Measurements from ENCODE around the gene TRABD2B.

DNA sequence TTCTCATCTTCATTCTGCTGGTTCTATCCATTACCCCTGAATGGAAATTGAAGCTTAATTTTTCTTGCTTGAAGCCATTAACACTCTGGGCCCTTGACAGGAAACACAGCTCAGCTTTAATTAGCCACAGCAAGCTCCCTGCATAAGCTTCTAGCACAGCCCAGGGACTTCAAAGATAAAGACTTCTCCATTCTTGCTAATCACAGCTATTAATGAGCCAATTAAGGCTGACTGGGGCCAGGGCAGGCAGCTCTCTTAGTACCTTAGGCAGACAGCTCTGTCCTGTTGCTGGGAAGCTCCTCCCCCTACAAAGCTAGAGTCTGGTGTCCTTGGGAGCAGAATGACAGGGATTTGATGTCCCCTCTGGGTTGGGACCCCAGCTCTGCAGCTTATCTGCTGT, 27.9 kb upstream of the TRABD2B start:
- TF ChIP-seq, protein P1, sequence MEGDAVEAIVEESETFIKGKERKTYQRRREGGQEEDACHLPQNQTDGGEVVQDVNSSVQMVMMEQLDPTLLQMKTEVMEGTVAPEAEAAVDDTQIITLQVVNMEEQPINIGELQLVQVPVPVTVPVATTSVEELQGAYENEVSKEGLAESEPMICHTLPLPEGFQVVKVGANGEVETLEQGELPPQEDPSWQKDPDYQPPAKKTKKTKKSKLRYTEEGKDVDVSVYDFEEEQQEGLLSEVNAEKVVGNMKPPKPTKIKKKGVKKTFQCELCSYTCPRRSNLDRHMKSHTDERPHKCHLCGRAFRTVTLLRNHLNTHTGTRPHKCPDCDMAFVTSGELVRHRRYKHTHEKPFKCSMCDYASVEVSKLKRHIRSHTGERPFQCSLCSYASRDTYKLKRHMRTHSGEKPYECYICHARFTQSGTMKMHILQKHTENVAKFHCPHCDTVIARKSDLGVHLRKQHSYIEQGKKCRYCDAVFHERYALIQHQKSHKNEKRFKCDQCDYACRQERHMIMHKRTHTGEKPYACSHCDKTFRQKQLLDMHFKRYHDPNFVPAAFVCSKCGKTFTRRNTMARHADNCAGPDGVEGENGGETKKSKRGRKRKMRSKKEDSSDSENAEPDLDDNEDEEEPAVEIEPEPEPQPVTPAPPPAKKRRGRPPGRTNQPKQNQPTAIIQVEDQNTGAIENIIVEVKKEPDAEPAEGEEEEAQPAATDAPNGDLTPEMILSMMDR (IDR thresholded peaks at IDR 0.05), result no peak
- no peak for TF ChIP-seq ZFX (IDR thresholded peaks at IDR 0.05; ENCODE audit: borderline replicate concordance)
